Renal pelvis (tissue), 4 donors: ENCODE measurements around the gene PRSS56. TPM values are rescaled to one million over a fixed set of nuclear protein-coding genes. Genes with fewer than 3 reads are reported as not detected.

Experiments used
- DNase-seq: peaks from one replicate; pipeline ENCODE4 v3.0.0-alpha.2; 2013
- polyA plus RNA-seq, 3 donors: library from polyadenylated mRNA; unstranded; fragments of 120-200 nt; gene quantifications; one replicate each; pipeline ENCODE4 v1.2.1, GENCODE V29; 2013; ENCODE audit not compliant: insufficient read length in 3 of 3

Gene PRSS56
- polyA plus RNA-seq, 3 donors, result 0.13 TPM; not detected in 2

- DNase-seq, result no peak
Observed at GRCh38 chr2:232541195-232541960, 21.2 kb downstream of the PRSS56 start.

DNA sequence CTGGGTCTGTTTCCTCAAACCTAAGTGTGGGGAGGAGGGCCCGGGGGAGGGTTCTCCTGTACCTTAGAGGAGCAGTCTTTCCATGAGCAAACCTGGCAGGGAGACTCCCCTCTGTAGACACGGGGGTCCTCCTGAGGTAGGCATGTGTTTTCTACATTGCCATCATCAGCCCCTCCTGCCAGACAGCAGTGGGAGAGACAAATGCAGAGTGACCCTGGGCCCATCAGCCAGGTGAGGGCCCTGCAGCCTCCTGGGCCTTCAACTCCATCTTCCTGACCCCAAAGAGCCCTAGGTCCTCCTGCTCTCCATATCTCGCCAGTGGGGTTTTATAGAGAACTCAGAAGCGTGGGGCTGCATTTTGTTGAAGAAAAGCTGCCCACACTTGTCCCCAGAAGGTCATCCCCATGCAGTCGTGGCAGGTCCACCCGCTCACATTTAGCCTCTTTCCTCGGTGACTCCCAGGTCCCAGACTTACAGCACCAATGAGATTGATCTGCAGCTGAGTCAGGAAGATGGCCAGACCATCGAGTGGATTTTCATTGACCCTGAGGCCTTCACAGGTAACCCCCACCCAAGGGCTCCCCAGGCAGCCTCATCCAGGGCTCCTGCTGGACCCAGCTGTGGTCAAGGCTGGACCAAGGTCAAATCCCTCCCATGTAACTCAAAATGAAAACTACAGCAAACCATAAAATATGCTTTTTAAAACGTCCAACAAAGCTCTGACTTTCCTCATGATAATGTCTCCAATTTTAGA is 21.9 kb downstream of the PRSS56 start:
- DNase-seq, result no peak

- DNase-seq, result no peak
Observed at GRCh38 chr2:232542715-232543467, 22.7 kb downstream of the PRSS56 start.

DNA sequence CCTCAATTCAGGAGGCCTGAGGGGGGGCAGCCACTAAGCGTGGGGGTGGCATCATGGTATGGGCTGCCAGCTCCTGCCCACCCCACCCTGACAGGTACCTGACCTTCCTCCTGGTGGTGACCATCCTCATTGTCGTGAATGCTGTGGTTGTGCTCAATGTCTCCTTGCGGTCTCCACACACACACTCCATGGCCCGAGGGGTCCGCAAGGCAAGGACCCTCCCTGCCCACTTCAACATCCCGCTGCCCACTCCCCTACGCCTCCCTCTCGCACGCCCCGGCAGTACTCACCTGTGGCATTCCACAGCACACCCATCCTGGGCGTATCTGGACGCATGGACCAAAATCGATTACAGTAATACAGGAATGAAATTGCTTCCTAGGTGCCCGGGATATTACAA is 23.3 kb downstream of the PRSS56 start:
- DNase-seq, result no peak

DNA sequence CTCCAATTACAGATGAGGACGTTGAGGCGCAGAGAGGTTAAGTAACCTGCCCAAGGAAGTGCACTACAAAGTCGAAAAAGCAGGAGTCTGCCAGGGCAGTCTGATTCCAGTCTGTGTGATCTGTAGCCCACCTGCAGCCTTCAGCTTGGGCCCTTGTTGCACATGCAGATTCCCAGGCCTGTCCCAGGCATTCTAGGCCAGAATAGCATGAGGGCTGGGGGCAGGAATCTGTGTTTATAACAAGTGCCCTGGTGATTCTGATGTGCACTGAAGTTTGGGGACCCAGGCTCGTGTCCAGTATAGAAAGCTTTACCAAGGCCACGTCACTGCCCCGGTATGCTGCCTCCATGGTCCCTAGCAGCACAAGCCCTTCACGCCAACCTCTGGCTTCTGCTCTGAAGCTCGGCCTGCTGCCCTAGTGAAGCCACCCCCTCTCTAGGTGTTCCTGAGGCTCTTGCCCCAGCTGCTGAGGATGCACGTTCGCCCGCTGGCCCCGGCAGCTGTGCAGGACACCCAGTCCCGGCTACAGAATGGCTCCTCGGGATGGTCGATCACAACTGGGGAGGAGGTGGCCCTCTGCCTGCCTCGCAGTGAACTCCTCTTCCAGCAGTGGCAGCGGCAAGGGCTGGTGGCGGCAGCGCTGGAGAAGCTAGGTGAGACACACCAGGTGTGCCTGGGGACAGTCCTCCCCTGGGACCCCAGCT is 23.9 kb downstream of the PRSS56 start:
- no peak for DNase-seq

- DNase-seq, result no peak
Observed at GRCh38 chr2:232544674-232545073, 24.5 kb downstream of the PRSS56 start.

- DNase-seq, result no peak
Observed at GRCh38 chr2:232545511-232546375, 25.6 kb downstream of the PRSS56 start.

DNA sequence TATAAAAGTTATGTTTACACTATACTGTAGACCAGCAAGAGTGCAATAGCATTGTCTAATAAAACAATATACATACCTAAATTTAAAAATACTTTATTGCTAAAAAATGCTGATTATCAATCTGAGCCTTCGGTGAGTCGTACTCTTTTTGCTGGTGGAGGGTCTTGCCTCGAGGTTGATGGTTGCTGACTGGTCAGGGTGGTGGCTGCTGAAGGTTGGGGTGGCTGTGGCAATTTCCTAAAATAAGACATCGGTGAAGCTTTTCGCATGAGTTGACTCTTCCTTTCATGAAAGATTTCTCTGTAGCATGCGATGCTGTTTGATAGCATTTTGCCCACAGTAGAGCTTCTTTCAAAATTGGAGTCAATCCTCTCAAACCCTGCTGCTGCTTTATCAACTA is 27.8 kb downstream of the PRSS56 start:
- DNase-seq, result no peak

- no peak for DNase-seq
Observed at GRCh38 chr2:232549655-232550353, 29.6 kb downstream of the PRSS56 start.

- DNase-seq, result peak; percentile 94
Observed at GRCh38 chr2:232550354-232551249, 30.4 kb downstream of the PRSS56 start, which contains the start of the genes EIF4E2 and TIGD1. TSS of gene EIF4E2 (plus strand) at chr2:232550689. CDS start at chr2:232550725, 36 bp downstream. TSS of gene TIGD1 (minus strand) at chr2:232550557. CDS start at chr2:232549882, 675 bp downstream.

- DNase-seq, result no peak
Observed at GRCh38 chr2:232551250-232551638, 31.1 kb downstream of the PRSS56 start.

- no peak for DNase-seq
Observed at GRCh38 chr2:232551776-232552175, 31.6 kb downstream of the PRSS56 start.

DNA sequence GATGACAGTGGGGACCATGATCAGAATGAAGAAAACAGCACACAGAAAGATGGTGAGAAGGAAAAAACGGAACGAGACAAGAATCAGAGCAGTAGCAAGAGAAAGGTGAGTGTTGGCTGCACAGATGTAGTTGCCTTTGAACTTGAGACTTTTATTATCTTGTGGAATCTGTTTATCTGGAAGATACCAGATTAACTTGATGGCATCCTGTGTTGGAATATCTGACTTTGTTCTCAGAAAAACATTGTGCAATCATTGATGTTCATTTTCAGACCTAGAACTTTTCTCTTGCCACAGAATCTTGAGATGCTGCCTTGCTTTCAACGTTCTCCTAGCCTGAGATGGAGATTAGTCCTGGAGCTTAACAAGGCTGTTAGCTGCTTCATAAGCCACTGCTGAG is 36.2 kb downstream of the PRSS56 start:
- no peak for DNase-seq

DNA sequence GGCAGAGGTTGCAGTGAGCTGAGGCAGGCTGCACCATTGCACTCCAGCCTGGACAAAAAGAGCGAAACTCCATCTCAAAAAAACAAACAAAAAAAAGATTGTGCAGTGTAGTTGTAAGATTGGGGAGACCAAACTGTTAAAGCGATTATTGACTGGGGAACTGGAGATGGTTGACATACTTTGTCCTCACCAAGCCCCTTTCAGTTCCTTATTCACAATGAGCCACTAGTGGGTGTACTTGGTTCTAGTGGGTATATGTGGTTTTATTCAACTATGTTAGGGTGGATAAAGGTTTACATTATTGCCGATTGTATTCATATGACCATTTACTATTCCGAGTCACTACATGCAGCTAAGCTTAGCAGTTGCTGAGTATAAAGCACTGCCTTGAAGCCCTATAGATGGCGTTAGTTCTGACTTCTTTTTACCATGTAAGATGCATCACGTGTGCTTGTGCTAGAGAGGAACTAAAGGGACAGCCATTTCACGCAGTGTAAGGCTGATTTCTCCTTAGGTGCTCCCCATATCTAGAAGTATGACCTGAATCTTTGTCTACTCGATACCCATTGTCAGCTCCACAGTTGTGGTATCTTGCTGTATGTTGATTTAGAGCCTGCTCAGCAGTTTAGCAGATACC is 42.4 kb downstream of the PRSS56 start:
- no peak for DNase-seq

- DNase-seq, result no peak
Observed at GRCh38 chr2:232563580-232563979, 43.4 kb downstream of the PRSS56 start.

GRCh38 chr2:232567721-232568120 is 47.5 kb downstream of the PRSS56 start:
- DNase-seq, result no peak

GRCh38 chr2:232568161-232568560 is 48.0 kb downstream of the PRSS56 start:
- DNase-seq, result no peak

GRCh38 chr2:232569541-232569940 is 49.4 kb downstream of the PRSS56 start:
- DNase-seq, result no peak
